ENCODE measurements around the gene SPSB1.
A peak's percentile ranks its signal among the peaks of the same experiment; 100 is the strongest.

- TF ChIP-seq CTCF (IDR thresholded peaks at IDR 0.05 in 8 of 11, conservative IDR thresholded peaks at IDR 0.05 in 3 of 11) (no peak), POLR2AphosphoS5 (IDR thresholded peaks at IDR 0.05) (peak in 1 of 3 donors; percentile 30), POLR2A (IDR thresholded peaks at IDR 0.05) (no peak)
Observed at GRCh38 chr1:9275161-9275560, 17.5 kb upstream of the SPSB1 start.

Data from spleen (tissue), 7 donors.